Bronchial epithelial cell (primary cell): ENCODE measurements around the gene RUSF1. TPM values are rescaled to one million over a fixed set of nuclear protein-coding genes. Genes with fewer than 3 reads are reported as not detected.
A peak's percentile ranks its signal among the peaks of the same experiment; 100 is the strongest.

Experiments
- DNase-seq: peaks from one replicate; pipeline ENCODE4 v3.0.0-alpha.2; 2010; ENCODE audit warnings: low read depth
- FAIRE-seq: peaks from 2 replicates; lab custom pipeline; 2011; peaks lifted over from hg19 to GRCh38; lab: Jason Lieb, UNC
- H3K27me3 ChIP-seq: 2 replicates; pipeline ENCODE4 v1.5.1; 2011; ENCODE audit warnings: low read length; ENCODE audit not compliant: control insufficient read depth, insufficient read depth
- H3K36me3 ChIP-seq: 2 replicates; pipeline ENCODE4 v1.5.1; 2011; ENCODE audit warnings: low read length; ENCODE audit not compliant: control insufficient read depth, insufficient read depth
- H3K4me3 ChIP-seq: 2 replicates; pipeline ENCODE4 v1.5.1; 2011; ENCODE audit warnings: mild to moderate bottlenecking, low read depth, low read length, control low read depth
- total RNA-seq: library from RNA; depleted of rRNA; stranded (reverse); fragments of >200 nt; gene quantifications from 2 replicates; pipeline ENCODE4 v1.2.1, GENCODE V29; 2014
- TF ChIP-seq, protein P1 (sequence below): IDR thresholded peaks from 2 replicates; pipeline ENCODE4 v1.5.1; 2011; ENCODE audit warnings: mild to moderate bottlenecking, moderate library complexity, low read length, control low read depth, inconsistent platforms; ENCODE audit not compliant: insufficient read depth, severe bottlenecking

Gene RUSF1
- total RNA-seq, 1 donor from 2014 or later, result 26.9 TPM

- H3K36me3 ChIP-seq, result peaks cover 8% of the 10 kb centered on the region
- TF ChIP-seq, protein P1, sequence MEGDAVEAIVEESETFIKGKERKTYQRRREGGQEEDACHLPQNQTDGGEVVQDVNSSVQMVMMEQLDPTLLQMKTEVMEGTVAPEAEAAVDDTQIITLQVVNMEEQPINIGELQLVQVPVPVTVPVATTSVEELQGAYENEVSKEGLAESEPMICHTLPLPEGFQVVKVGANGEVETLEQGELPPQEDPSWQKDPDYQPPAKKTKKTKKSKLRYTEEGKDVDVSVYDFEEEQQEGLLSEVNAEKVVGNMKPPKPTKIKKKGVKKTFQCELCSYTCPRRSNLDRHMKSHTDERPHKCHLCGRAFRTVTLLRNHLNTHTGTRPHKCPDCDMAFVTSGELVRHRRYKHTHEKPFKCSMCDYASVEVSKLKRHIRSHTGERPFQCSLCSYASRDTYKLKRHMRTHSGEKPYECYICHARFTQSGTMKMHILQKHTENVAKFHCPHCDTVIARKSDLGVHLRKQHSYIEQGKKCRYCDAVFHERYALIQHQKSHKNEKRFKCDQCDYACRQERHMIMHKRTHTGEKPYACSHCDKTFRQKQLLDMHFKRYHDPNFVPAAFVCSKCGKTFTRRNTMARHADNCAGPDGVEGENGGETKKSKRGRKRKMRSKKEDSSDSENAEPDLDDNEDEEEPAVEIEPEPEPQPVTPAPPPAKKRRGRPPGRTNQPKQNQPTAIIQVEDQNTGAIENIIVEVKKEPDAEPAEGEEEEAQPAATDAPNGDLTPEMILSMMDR, result peak; percentile 46
- no peak for FAIRE-seq
- peak; percentile 35 for DNase-seq
- peak overlapping the region; percentile 83 for H3K4me3 ChIP-seq
- no peaks in the 10 kb centered on the region for H3K27me3 ChIP-seq
These were observed 49.9 kb downstream of the RUSF1 start for GRCh38 chr16:31458073-31458843.

DNA sequence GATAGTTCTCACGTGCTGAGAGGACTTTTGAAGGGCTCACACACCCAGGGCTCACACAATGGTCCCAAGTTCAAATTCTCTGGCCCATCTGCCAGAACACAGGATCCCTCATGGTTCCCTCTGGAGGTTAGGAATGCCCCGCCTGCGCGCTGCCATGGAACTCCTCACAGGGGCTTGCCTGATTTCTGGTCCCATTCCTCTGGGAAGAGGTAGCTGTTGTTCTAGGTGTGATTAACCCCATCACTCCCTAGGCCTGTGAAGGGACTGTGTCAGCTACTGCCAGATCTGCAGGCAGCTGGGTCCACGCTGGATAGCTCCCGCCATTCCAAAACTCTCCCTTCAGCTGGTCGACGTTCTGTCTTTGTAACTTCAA lies 51.2 kb downstream of the RUSF1 start:
- FAIRE-seq, result no peak
- H3K4me3 ChIP-seq, result peak overlapping the region; percentile 3
- peaks cover 1% of the 10 kb centered on the region for H3K36me3 ChIP-seq
- H3K27me3 ChIP-seq, result no peaks in the 10 kb centered on the region
- TF ChIP-seq, protein P1, result no peak
- DNase-seq, result no peak

DNA sequence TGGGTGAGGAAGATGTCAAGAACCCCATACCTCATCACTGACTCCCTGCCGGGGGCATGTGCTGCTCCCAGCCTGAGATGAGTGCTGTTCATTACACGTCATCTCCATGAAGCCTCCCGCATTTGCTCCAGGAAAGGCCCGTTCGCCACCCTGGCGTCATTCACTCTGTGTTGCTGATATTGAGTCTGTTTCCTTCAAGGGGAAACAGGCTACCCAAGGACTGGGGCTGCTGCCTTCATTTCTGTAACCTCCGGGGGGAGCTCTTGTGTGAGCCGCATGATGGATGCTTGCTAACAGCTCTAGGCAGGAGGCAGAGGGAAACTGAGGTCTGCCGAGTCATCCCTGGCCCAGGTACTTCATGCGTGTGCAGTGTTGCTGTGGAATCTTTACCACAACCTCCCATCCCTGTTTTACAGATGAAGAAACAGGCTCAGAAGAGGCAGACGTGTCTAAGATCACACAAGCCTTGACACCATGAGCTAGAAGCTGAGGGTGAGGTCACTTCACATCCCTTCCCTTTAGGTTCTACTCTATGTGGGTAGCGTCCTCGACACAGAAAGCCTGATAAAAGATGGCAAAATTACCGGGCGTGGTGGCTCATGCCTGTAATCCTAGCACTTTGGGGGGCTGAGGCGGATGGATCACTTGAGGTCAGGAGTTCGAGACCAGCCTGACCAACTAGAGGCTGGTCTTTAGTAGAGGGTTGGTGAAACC lies 52.4 kb downstream of the RUSF1 start:
- TF ChIP-seq, protein P1, result peak; percentile 37
- Histone ChIP-seq H3K36me3 (peaks cover under 1% of the 10 kb centered on the region), H3K4me3 (no peak overlapping the region), H3K27me3 (no peaks in the 10 kb centered on the region)
- DNase-seq, result no peak
- FAIRE-seq, result no peak

GRCh38 chr16:31453255-31454204 lies 54.7 kb downstream of the RUSF1 start:
- TF ChIP-seq, protein P1, result no peak
- FAIRE-seq, result no peak
- DNase-seq, result peak; percentile 74
- H3K36me3 ChIP-seq, result peaks cover 2% of the 10 kb centered on the region
- H3K4me3 ChIP-seq, result no peak overlapping the region
- H3K27me3 ChIP-seq, result no peaks in the 10 kb centered on the region

- TF ChIP-seq, protein P1, result no peak
- H3K4me3 ChIP-seq, result no peak overlapping the region
- peak; percentile 92 for DNase-seq
- H3K36me3 ChIP-seq, result peaks cover 2% of the 10 kb centered on the region
- no peak for FAIRE-seq
- no peaks in the 10 kb centered on the region for H3K27me3 ChIP-seq
These were observed 55.5 kb downstream of the RUSF1 start for GRCh38 chr16:31452631-31453106.
